Endometrial microvascular endothelial cells (primary cell): ENCODE measurements around the gene TIMM17B. TPM values are rescaled to one million over a fixed set of nuclear protein-coding genes. Genes with fewer than 3 reads are reported as not detected.
"Not testable (repeated sequence)": the region's sequence is repeated elsewhere in the genome, so short reads cannot be mapped to it uniquely, and the experiment has no call there.

Experiments
- in situ Hi-C: cut with HindIII; loops from 2 replicates; pipeline ENCODE4 v1.10.0; 2017; ENCODE audit warnings: low sequenced_read_pairs, low pct_unique_long_range_greater_than_20kb; ENCODE audit errors: inconsistent ontology term
- total RNA-seq: library from RNA; depleted of rRNA; stranded (reverse); fragments of >200 nt; gene quantifications from one replicate; pipeline ENCODE4 v1.2.3, GENCODE V29; 2015; ENCODE audit errors: inconsistent ontology term

Gene TIMM17B
- total RNA-seq, 1 donor from 2014 or later = 58.7 TPM

DNA sequence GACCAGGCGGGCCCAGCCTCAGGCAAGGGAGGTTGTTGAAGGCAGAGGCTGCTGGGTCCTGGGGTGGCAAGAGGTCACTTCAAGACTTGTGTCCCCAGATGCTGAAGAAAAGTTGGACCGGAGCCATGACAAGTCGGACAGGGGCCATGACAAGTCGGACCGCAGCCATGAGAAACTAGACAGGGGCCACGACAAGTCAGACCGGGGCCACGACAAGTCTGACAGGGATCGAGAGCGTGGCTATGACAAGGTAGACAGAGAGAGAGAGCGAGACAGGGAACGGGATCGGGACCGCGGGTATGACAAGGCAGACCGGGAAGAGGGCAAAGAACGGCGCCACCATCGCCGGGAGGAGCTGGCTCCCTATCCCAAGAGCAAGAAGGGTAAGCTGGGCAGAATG, 4.6 kb upstream of the TIMM17B start:
- in situ Hi-C loops = no loop called here

DNA sequence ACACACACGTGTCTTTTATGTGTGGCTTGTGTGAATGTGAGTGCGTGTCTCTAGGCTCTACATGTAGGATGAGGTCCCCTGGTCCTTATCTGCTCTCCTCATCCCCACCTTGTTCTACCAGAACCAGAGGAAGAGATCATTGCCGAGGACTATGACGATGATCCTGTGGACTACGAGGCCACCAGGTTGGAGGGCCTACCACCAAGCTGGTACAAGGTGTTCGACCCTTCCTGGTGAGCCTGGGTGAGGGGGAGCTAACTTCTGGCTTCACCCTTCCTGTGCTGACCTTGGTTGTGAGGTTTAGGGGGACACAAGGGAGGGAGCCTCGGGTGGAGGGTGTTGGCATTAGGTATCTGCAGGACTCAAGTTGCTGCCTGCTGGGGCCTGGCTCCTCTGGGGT, 3.5 kb upstream of the TIMM17B start:
- in situ Hi-C loops = no loop called here

DNA sequence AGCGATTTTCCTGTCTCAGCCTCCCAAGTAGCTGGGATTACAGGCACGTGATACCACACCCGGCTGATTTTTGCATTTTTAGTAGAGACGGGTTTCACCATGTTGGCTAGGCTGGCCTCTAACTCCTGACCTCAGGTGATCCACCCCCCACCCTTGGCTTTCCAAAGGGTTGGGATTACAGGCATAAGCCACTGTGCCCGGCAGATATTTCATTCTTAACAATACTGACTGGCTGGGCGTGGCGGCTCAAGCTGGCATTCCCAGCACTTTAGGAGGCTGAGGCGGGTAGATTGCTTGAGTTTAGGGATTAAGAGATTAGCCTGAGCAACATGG, 1.5 kb upstream of the TIMM17B start:
- in situ Hi-C loops = no loop called here

GRCh38 chrX:48897157-48897624, 377 bp downstream of the TIMM17B start:
- in situ Hi-C loops = no loop called here

DNA sequence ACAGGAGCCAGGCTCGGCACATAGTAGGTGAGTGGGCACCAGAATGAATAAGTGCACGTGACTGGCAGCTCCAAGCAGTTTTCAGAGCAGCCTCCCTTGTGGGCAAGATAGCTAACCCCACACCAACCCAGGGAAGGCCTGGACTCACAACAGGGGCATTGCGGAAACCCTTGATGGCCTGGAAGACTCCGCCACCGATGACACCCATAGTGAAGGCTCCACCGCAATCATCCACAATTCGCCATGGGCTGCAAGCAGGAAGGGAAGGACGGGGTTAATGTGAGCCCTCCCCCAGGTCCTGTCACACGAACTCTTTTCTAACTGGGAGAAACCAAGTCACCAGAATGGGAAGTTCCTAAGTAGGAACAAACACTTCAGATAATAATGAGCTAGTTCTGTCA, 957 bp downstream of the TIMM17B start:
- in situ Hi-C loops = no loop called here

- in situ Hi-C loops = no loop called here
These were observed 2.7 kb downstream of the TIMM17B start for GRCh38 chrX:48894891-48895290.

- in situ Hi-C loops = no loop called here
These were observed 3.8 kb downstream of the TIMM17B start for GRCh38 chrX:48893556-48894348.

- in situ Hi-C loops = no loop called here
These were observed 4.7 kb downstream of the TIMM17B start for GRCh38 chrX:48892896-48893295.

DNA sequence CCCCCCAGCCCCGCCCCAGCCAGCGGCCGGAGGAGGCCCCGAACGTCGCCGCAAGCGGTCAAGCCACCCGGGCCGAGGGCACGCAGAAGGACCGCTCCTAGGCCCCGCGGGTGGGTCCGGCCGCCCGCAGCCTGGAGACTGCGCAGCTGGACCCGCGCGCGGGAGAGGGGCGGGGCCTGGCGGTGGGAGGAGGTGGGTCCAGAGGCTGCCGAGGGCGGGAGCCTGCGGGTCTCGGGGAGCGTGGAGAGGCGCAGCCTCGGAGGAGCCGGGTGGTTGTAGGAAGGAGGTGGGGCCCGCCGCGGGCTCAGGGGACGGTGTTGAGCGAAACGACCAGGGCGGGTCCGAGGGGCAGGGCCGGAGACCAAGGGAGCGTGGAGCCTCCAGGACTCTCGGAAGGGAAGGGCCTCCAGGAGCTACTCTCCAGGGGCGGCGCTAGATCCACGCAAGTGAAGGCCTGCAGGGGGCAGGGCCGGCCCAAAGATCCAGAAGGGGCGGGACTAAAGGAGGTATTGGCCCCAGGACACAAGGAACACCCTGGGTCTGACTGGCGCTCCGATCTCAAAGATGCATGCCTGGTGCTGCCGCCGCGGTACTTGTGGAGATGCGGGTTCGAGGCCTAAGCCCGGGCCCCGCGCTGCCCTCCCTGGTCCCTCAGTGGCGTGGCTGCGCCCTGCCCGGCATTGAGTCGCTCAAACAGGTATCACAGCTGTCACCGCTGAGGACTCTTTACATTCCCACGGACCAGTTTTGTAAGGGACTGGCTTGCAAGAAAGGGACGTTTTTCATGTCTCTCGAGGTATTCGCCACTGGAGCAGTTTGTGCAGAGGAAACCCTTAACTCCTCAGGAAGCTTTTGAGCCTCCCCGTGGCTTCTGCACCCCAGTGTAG, 5.9 kb downstream of the TIMM17B start:
- in situ Hi-C loops = no loop called here

GRCh38 chrX:48890934-48891401, 6.6 kb downstream of the TIMM17B start:
- in situ Hi-C loops = no loop called here

DNA sequence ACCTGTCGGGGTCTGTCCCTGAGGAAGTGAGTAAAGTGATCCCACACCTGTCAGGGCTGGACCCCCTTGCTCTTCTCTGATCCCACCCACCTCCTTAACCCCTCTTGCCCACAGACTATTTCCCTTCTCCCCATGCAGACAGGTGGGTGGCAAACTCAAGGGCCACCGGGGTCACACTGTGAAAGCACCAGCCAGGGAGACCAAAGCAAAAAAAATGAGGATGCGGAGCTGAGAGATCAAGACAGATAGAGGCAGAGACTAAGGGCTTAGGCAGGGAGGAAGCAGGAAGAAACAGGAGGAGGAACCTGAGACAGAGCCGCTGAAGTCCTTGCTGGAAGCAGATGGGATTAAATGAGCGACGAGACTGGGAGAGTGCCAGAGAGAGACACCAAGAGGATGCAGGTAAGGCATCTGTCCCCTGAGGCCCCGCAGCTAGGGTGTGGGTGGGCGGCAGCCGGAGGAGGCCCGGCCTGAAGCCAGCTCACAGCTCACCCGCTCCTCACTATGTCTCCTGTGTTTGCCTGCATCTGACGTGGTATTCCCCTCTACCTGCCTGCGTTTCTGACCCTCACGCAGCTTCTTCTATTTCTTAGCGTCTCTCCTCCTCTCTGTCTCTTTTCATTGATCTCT, 7.2 kb downstream of the TIMM17B start:
- in situ Hi-C loops = no loop called here

GRCh38 chrX:48886586-48886985, 11.0 kb downstream of the TIMM17B start:
- in situ Hi-C loops = not testable (repeated sequence)

DNA sequence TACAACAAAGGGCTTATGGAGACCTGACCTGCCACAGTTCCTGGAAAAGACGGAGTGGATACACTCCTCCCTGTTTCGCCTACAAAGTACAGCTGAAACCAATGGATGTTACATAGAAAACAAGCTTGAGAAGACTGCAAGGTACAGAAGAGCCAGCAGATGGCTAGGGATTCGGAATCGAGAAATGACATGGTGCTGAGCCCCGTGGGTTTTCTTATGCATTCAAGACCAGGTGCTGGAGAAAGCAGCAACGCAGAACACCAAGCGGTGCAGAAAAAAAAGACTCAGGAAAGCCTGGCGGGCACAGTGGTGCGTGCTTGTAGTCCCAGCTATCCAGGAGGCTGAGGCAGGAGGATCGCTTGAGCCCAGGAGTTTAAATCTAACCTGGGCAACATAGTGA, 13.8 kb downstream of the TIMM17B start:
- in situ Hi-C loops = no loop called here

GRCh38 chrX:48876944-48877343, 20.6 kb downstream of the TIMM17B start:
- in situ Hi-C loops = not testable (repeated sequence)

DNA sequence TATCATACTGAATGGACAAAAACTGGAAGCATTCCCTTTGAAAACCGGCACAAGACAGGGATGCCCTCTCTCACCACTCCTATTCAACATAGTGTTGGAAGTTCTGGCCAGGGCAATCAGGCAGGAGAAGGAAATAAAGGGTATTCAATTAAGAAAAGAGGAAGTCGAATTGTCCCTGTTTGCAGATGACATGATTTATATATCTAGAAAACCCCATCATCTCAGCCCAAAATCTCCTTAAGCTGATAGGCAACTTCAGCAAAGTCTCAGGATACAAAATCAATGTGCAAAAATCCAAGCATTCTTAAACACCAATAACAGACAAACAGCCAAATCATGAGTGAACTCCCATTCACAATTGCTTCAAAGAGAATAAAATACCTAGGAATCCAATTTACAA, 25.6 kb downstream of the TIMM17B start:
- in situ Hi-C loops = not testable (repeated sequence)

- in situ Hi-C loops = no loop called here
These were observed 33.4 kb downstream of the TIMM17B start for GRCh38 chrX:48864210-48864609.

- in situ Hi-C loops = no loop called here
These were observed 42.7 kb downstream of the TIMM17B start for GRCh38 chrX:48854898-48855297.

DNA sequence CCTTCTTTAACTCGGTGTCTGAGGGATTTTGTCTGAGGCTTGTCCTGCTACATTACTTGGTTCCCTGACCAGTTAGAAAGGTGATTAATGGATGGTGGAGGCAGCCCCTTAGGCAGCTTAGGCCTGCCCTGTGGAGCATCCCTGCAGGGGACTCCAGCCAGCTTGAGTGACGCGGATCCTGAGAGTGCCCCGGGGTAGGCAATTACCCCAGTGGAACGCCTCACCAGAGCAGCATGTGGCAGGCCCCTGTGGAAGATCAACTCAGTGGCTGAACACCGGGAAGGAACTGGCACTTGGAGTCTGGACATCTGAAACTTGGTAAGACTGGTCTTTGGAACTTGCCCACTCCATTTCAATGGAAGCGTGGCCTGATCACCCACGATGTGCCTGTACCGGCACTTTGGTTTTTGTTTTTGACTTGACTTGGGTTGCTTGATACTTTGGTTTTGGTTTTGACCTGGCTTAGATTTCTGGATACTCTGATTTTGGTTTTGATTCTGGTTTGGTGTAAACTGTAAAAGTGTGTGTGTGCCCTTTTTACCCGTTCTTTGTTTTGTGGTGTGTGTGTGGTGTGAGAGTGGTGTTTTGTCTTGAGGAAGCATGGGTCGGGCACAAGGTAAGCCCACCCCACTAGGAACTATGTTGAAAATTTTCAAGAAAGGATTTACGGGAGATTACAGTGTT, 43.3 kb downstream of the TIMM17B start:
- in situ Hi-C loops = not testable (repeated sequence)

GRCh38 chrX:48853494-48853893, 44.1 kb downstream of the TIMM17B start:
- in situ Hi-C loops = not testable (repeated sequence)
